NCI-H146 treated with DMSO at 0.1 percent for 48 hours (cell line): ENCODE data around the gene B4GALNT3.
A peak's percentile ranks its signal among the peaks of the same experiment; 100 is the strongest.

Source experiments
- DNase-seq: peaks from one replicate; lab custom pipeline; 2025; ENCODE audit not compliant: unreplicated experiment; lab: John Stamatoyannopoulos, UW

The B4GALNT3 gene

DNA sequence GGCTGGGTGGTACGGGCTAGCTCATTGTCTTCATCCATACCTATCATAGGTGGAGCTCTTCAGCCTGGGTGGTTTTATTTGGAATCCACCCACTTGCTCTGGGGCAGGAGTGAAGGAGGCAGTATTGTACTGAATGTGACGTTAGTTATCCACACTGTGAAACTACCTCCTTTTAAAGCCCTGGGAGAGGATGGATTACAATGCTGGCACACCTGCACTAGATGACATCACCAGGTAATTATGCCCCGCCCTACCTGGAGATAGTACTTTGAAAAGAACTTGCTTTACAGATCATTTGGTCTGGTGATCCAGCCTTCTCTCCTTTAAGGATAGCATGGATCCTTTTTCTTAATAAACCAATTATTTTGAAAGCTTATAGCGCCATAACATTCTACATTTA lies 78.0 kb downstream of the B4GALNT3 start:
- peak; percentile 97 for DNase-seq

DNA sequence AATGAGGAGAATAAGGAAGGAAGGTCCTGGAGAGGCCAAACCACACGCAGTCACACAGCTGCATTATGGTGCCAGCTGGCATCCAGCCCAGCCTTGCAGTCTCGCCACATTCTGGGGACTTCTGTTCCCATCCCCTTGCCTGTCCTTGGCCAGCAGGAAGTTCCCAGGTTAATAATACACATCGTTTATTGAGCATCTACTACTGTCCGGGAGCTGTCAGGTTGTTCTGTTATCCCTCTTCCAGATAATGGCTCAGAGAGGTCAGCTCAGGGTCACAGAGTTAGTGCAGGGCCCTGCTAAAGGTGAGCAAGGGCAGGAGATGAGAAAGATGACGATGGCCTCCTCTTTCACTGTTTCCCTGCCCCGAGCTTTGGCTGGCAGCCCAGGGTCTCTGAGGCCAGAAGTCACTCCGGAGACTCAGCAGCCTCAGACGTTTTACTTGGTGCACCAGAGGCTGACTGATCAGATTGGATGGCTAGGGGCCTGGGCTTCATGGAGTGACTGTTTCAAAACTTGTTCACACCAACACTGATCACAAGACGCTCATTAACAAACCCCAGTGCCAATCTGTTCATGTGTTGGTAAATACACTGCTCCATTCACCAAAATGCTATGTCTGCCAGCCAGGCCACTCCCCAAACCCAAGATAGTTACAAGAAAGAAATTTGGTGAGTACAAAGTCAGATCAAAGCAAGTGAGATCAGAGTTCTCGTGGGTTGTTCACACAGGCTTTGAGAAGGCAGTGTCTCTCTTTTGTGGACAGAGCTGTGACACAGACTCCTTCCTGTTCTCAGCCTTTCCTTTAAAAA lies 79.2 kb downstream of the B4GALNT3 start:
- DNase-seq, result no peak

DNA sequence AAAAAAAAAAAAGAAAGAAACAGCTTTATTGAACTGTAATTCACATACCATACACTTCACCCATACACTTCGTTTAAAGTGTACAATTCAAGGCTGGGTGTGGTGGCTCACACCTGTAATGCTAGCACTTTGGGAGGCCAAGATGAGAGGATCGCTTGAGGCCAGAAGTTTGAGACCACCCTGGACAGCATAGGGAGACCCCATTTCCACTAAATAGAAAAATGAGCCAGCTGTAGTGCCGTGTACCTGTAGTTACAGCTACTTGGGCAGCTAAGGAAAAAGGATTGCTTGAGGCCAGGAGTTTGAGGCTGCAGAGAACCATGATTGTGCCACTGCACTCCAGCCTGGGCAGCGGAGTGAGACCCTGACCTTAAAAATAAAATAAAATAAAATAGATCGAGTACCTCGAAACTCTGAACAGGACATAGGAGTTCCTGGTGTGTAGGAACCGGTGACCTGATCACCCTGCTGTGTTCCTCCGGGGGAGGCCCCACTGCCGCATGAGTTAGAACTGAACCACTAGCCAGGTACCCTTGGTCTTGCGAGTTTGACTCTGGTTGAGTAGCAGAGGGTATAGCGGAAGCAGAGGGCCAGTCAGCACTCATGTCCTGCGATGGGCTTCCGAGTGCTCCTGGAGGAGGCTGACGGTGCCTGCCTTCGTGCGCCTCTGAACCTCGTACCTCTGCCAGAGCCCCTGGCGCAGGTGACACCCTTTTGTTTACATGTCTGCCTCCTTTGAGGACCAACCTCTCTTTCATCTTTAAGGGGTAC lies 80.0 kb downstream of the B4GALNT3 start:
- no peak for DNase-seq

DNA sequence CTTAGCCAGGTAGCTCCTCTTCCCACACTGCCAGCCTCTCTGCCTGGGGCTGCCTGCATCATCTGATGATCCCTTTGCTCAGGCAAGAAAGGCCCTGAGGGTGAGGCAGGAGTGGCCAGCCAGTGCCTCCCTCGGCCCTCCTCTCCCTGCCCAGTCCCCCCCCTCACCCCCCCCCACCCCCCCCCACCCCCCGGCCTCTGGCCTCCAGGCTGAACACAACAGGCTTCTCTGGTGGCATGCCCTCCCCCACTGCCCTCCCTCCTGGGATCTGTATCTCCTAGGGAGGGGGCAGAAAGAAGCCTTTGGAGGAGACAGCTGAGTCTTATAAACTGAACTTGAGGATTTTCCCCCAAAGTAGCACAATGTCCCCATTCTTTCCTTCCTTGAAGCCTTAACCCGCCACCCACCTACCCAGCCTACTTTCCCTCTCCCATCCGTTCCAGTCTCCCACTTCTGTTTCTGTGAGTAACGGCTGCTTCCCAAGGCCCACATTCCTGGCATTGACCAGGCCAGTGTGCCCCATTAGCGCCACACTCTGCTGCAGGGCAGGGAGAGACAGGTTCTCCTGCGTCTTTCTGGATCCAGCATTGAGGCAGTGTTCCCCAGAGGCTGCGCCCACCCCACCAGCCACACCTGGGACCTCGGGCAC lies 82.1 kb downstream of the B4GALNT3 start:
- no peak for DNase-seq

DNA sequence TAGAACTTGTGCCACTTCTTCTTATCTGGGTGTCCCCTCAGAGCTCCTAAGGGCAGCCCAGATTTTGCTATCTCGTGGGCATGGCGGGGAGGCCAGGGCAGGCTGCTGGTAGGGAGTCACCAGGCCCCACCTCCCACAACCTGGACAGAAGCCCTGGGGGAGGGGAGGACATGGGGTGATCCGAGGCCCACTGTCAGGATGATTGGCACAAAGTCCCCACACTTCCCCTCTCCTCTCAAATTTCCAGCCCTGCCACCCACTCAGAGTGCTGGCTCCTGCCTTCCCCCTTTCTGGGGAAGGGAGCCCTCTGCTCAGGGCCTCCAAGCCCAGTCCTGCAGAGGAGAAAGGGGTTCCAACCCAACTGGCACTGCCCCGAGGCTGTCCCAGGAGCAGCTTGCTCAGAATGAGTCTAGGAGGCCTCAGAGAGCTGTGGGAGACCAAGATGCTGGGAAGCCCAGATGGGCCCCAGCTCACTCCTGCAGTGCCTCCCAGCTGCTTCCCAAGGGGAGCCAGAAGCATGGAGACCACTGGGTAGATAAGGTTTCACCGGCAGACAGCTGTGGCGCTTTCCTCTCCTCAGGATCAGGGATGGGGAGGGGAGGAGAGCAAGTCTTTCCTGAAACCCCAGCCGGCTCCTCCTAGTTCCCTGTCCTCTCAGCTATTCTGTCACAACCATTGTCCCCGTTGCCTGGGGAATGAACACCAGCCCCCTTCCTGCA lies 82.8 kb downstream of the B4GALNT3 start:
- DNase-seq, result no peak

DNA sequence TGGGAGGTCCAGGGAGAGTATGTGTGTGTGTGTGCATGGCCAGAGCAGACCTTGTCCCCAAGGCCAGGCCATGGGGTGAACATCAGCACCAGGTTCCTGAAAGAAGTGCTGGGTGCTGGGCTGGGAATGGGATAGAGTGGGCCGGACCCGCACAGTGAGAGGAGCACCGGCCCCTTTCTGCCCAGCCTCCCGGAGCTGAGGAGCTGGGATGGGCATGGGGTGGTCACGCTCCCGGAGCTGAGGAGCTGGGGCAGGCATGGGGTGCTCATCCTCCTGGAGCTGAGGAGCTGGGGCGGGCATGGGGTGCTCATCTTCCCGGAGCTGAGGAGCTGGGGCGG lies 83.3 kb downstream of the B4GALNT3 start:
- DNase-seq, result no peak

DNA sequence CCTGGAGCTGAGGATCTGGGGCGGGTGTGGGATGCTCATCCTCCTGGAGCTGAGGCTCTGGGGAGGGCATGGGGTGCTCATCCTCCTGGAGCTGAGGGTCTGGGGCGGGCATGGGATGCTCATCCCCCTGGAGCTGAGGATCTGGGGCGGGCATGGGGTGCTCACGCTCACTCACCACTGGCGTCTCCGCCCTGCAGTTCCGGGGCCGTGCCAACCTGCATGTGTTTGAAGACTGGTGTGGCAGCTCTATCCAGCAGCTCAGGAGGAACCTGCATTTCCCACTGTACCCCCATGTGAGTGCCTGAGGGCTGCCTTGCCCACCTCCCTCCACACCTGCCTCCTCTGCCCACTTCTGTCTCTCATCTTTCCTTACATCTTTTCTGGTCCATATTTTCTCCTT lies 84.4 kb downstream of the B4GALNT3 start:
- DNase-seq, result no peak

DNA sequence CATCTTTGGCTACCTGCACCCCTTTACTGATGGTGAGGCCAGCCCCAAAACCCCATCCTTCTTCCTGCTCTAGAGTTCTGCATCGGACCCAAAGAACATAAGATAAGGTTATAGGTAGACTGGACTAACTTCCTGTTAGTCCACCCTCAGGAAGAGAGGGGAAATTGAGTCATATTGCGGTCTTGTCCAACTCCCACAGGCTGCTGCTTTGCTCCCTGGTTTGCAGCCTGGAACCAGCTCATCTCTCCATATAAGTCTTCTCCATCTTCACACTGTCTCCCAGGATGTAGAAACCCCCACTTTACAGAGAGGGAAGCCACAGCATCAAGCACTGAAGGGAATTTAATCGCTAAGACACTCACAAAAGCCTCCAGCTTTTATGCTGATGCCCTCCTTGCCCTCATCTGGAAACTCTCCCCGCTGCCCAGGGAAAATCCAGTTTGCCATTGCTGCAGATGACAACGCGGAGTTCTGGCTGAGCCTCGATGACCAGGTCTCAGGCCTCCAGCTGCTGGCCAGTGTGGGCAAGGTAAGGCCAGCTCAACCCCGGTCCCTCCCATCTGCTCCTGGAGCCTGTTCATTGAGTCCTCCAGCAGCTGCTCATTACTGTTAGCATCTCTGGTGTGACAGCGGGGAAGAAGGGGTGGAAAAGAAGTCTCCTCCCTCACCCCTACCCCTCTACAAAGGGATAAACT lies 85.3 kb downstream of the B4GALNT3 start:
- DNase-seq, result no peak

DNA sequence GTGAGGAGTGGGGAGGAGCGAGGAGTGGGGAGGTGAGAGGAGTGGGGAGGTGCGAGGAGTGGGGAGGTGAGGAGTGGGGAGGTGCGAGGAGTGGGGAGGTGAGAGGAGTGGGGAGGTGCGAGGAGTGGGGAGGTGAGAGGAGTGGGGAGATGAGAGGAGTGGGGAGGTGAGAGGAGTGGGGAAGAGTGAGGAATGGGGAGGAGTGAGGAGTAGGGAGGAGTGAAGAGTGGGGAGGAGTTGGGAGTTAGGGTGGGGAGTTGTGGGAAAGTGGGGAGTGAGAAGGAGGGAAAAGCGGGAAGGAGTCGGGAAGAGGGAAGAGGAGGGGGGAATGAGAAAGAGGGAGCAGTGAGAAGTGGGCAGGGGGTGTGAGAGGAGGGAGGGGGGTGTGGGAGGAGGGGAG lies 86.1 kb downstream of the B4GALNT3 start:
- no peak for DNase-seq

DNA sequence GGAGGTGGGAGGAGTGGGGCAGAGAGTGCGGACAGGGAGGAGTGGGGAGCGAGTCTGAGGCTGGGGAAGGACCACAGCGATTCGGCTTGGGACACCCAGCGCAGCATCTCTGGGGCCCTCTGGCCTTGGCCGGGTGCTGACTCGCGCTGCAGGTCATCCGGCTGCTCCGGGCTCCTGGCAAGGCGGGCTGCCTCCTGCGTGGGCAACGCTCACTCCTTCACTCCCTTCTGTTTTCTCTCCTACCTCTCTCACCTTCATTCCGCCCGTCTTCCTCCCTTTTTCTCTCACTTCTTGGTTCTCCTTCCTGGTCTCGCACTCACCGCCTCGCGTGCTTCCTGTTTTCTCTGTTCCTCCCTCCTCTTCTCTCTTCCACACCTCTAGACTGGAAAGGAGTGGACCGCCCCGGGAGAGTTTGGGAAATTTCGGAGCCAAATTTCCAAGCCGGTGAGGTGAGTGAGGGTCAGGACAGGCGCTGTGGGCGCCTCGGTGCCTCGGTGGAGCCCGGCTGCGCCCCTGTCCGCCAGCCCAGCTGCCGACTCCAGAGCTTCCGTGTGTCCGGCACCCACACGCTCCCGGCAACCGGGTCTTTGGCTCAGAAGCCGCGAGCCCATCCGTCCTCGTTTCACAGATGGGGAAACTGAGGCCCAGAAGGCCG lies 86.7 kb downstream of the B4GALNT3 start:
- DNase-seq, result no peak

DNA sequence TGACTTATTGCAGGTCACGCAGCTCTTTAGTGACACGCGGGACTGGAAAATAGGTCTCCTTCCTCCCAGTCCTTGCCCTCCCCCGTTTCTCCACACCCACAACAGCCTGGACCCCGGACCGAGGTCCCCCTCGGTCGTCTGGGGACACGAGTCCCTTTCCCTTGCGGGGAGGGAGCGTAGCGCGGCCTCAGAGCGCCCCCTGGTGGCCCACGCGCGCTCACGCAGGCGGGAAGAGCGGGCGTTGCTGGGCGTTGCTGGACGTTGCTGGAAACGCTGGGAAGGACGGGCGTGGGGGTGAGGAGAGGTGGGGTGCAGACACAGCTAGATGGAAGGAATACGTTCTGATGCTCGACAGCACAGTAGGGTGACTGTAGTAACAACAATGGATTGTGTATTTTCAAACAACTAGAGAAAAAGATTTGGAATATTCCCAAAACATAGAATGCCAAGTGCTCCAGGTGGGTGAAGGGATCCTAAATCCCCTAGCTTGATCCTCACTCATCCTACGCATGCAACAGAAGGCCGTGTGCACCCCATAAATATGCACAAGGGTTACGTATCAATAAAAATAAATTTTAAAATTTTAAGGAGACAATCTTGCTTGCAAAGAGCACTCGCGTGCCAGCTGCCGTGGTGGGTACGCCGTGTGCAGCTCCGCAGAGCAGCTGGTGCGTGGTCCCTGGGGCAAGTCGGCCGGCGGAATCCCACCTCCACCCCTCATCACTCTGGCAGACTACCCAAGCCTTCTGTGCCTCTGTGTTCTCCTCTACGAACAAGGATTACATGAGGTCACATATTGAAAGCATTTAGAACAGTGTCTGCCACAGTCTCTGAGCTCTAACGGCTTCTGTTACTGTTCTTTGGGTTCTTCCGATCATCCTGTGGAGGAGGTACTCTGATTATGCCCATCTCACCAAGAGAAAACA lies 87.4 kb downstream of the B4GALNT3 start:
- DNase-seq, result peak; percentile 37

DNA sequence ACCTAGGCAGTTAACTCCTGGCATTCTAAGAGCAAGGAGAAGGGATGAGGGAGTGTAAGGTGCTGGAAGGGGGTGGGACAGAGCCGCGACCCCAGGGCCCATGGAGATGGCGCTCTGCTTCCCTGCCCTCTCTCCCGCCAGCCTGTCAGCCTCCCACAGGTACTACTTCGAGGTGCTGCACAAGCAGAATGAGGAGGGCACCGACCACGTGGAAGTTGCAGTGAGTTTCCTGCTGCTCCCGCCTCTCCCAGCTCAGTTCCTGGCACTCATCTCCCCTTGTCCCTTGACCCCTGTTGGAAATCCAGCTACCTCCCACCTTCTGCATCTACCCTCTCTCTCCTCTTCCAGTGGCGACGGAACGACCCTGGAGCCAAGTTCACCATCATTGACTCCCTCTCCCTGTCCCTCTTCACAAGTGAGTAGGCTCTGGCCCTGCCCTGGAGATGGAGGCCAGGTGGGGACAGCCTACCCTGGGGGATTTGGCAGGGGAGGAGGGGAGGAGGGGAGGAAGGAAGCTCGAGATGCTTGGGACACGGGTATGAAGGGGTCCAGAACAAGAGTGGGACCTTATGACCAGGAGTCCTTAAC lies 88.2 kb downstream of the B4GALNT3 start:
- DNase-seq, result no peak

DNA sequence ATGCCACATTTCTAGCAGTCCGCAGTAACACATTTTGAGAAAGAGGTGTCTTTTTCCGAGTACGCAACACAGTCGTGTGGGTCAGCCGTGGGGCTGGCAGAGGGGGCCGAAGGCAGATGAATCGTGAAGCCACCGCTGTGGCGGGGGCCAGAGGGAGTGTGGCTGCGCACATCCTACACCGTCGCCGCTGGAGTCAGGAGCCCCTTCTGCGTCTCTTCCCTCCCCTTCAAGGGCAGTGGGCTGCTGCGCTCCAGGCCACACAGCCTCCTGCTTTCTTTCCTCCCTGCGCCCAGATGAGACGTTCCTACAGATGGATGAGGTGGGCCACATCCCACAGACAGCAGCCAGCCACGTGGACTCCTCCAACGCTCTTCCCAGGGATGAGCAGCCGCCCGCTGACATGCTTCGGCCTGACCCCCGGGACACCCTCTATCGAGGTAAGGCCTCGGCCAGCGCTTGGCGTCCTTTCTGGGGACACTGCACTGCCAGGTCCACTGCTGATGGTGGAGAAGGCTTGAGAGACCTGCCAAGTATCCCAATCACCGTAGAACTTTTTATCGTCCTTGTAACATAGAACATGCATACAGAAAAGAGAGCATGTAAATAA lies 89.8 kb downstream of the B4GALNT3 start:
- DNase-seq, result no peak

DNA sequence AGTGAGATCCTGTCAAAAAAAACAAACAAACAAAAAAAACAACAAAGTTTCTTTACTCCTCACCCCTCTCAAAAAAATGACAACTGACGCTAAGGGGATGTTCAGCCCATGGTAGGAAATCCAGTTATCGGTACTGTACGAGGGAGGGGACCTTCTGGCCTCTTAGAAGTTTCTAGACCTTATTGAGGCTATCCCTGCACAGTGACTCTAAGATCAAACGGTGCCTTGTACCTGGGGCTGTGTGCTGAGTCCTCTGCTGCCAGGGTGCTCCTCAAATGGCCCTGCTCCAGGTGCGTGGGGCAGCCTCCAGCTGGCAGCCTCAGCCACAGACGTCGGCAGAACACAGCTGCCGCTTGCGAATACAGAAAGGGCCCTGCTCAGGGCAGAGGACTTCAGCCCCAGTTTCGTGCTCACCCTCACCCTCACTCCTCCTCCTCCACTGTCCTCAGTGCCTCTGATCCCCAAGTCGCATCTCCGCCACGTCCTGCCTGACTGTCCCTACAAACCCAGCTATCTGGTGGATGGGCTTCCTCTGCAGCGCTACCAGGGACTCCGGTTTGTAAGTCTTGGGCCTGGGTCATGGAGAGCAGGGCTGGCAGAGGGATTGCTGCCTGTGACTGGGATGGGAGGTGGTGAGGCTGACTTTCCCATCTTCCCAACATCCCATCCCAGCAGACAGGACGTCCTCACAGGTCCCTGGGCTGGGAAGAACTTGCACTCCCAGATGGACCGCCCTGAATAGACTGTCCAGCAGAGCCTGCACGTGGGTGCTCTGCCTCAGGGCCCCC lies 90.9 kb downstream of the B4GALNT3 start:
- no peak for DNase-seq

DNA sequence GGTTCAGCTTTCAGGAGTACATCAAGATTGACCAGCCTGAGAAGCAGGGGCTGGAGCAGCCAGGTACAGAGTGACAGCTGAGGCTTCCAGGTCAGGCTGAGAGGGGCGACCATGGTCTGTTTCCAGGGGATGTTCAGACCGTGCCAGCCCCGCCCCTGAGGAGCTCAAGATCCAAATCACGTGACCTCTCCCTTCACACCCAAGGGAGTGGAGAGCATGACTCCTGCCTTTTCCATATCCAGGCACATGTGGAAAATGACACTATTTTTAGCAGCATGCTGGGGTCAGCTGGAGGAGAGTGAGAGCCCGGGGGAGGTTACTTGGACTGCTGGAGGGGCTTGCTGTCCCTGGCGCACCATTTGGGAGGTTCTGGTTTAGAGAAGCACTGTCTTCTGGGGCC lies 92.7 kb downstream of the B4GALNT3 start:
- DNase-seq, result no peak

DNA sequence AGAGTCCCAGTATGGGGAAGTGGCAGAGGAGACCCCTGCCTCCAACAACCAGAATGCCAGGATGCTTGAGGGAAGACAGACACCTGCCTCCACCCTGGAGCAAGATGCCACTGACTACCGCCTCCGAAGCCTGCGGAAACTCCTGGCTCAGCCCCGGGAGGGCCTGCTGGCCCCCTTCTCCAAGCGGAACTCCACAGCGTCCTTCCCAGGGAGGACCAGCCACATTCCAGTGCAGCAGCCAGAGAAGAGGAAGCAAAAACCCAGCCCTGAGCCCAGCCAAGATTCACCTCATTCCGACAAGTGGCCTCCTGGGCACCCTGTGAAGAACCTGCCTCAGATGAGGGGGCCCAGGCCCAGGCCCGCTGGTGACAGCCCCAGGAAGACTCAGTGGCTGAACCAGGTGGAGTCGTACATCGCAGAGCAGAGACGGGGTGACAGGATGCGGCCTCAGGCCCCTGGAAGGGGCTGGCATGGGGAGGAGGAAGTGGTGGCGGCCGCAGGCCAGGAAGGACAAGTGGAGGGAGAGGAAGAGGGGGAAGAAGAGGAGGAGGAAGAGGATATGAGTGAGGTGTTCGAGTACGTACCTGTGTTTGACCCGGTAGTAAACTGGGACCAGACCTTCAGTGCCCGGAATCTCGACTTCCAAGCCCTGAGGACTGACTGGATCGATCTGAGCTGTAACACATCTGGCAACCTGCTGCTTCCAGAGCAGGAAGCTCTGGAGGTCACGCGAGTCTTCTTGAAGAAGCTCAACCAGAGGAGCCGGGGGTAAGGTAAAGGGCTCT lies 93.7 kb downstream of the B4GALNT3 start:
- DNase-seq, result no peak

DNA sequence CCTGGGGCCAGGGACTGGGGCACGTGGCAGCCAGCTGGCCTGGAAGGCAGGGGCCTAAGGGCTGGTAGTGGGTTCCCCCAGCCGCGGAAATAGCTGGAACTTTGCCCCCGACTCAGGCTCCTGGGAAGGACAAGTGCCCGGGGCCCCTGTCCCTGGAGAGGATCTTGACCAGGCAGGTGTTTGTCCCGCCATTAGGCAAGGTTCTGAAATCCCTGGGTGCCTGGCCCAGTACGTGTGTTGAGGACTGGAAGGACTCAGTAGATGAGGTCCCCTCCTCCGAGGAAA lies 94.2 kb downstream of the B4GALNT3 start:
- no peak for DNase-seq
